GM21528 (cell line): Measurements from ENCODE around the gene OR52E2.
"Not testable (repeated sequence)": the region's sequence is repeated elsewhere in the genome, so short reads cannot be mapped to it uniquely, and the experiment has no call there.

ENCODE experiments used
- ATAC-seq: cut with Tn5 transposase; IDR thresholded peaks from one replicate; pipeline ENCODE4 v1.9.1; 2021; ENCODE audit warnings: mild to moderate bottlenecking, moderate library complexity; ENCODE audit not compliant: unreplicated experiment, low FRiP score

The OR52E2 gene

GRCh38 chr11:5059391-5059790 is at the start of gene OR52E2:
Gene OR52E2 (minus strand): TSS chr11:5059627. CDS start chr11:5059627, 0 bp downstream.
- no peak for ATAC-seq

GRCh38 chr11:5107285-5107684 is 47.9 kb upstream of the OR52E2 start:
- no peak for ATAC-seq

- ATAC-seq: no peak
Observed at GRCh38 chr11:5103066-5103465, 43.6 kb upstream of the OR52E2 start.

GRCh38 chr11:5102246-5102645 is 42.8 kb upstream of the OR52E2 start:
- no peak for ATAC-seq

GRCh38 chr11:5096011-5096410 is 36.6 kb upstream of the OR52E2 start:
- ATAC-seq: no peak

- ATAC-seq: no peak
Observed at GRCh38 chr11:5092821-5093585, 33.6 kb upstream of the OR52E2 start.

GRCh38 chr11:5090668-5091067 is 31.2 kb upstream of the OR52E2 start:
- ATAC-seq: no peak

GRCh38 chr11:5088556-5088955 is 29.1 kb upstream of the OR52E2 start:
- ATAC-seq: no peak

- no peak for ATAC-seq
Observed at GRCh38 chr11:5083602-5084001, 24.2 kb upstream of the OR52E2 start.

- no peak for ATAC-seq
Observed at GRCh38 chr11:5081405-5081804, 22.0 kb upstream of the OR52E2 start.

- no peak for ATAC-seq
Observed at GRCh38 chr11:5071799-5072198, 12.4 kb upstream of the OR52E2 start.

- ATAC-seq: no peak
Observed at GRCh38 chr11:5069272-5069671, 9.8 kb upstream of the OR52E2 start, which contains the start of gene OR52E1. Gene OR52E1 (plus strand): TSS chr11:5069572.

GRCh38 chr11:5065027-5065426 is 5.6 kb upstream of the OR52E2 start:
- ATAC-seq: no peak

- ATAC-seq: not testable (repeated sequence)
Observed at GRCh38 chr11:5058679-5059078, 748 bp downstream of the OR52E2 start.

GRCh38 chr11:5046754-5047330 is 12.6 kb downstream of the OR52E2 start:
- ATAC-seq: no peak

GRCh38 chr11:5046226-5046625 is 13.2 kb downstream of the OR52E2 start, which contains the start of gene OR52J3:
Gene OR52J3 (plus strand): TSS chr11:5046526. CDS start chr11:5046526, 0 bp downstream.
- no peak for ATAC-seq

GRCh38 chr11:5043380-5043779 is 16.0 kb downstream of the OR52E2 start:
- ATAC-seq: no peak

GRCh38 chr11:5042091-5042490 is 17.3 kb downstream of the OR52E2 start:
- ATAC-seq: no peak

- no peak for ATAC-seq
Observed at GRCh38 chr11:5040876-5041275, 18.6 kb downstream of the OR52E2 start.

- ATAC-seq: no peak
Observed at GRCh38 chr11:5038341-5038740, 21.1 kb downstream of the OR52E2 start.

- no peak for ATAC-seq
Observed at GRCh38 chr11:5037926-5038325, 21.5 kb downstream of the OR52E2 start.

GRCh38 chr11:5036669-5037068 is 22.8 kb downstream of the OR52E2 start:
- ATAC-seq: no peak
